GM19395 (cell line): ENCODE measurements around the gene DEGS2.

Source experiments
- ATAC-seq: cut with Tn5 transposase; IDR thresholded peaks from one replicate; pipeline ENCODE4 v1.9.1; 2021; ENCODE audit warnings: mild to moderate bottlenecking, moderate library complexity; ENCODE audit not compliant: unreplicated experiment

Gene DEGS2

GRCh38 chr14:100115726-100116125, 43.7 kb downstream of the DEGS2 start:
- ATAC-seq: no peak

GRCh38 chr14:100115236-100115635, 44.2 kb downstream of the DEGS2 start:
- no peak for ATAC-seq

- no peak for ATAC-seq
Measured at GRCh38 chr14:100114109-100114765, 45.2 kb downstream of the DEGS2 start.

- ATAC-seq: no peak
Measured at GRCh38 chr14:100111931-100112704, 47.3 kb downstream of the DEGS2 start.

- no peak for ATAC-seq
Measured at GRCh38 chr14:100110816-100111215, 48.6 kb downstream of the DEGS2 start.

GRCh38 chr14:100109594-100109955, 49.9 kb downstream of the DEGS2 start:
- ATAC-seq: no peak

GRCh38 chr14:100108840-100109593, 50.4 kb downstream of the DEGS2 start:
- no peak for ATAC-seq

GRCh38 chr14:100108042-100108825, 51.2 kb downstream of the DEGS2 start:
- ATAC-seq: peak; percentile 84

- ATAC-seq: no peak
Measured at GRCh38 chr14:100107236-100107635, 52.2 kb downstream of the DEGS2 start.

GRCh38 chr14:100106250-100107112, 53.0 kb downstream of the DEGS2 start:
- ATAC-seq: no peak

GRCh38 chr14:100105357-100106169, 53.9 kb downstream of the DEGS2 start:
- no peak for ATAC-seq

- ATAC-seq: no peak
Measured at GRCh38 chr14:100104523-100105300, 54.7 kb downstream of the DEGS2 start.

GRCh38 chr14:100104006-100104352, 55.5 kb downstream of the DEGS2 start:
- ATAC-seq: no peak

- no peak for ATAC-seq
Measured at GRCh38 chr14:100103250-100104005, 56.0 kb downstream of the DEGS2 start.

- ATAC-seq: no peak
Measured at GRCh38 chr14:100102156-100102785, 57.2 kb downstream of the DEGS2 start.

- no peak for ATAC-seq
Measured at GRCh38 chr14:100100032-100100703, 59.3 kb downstream of the DEGS2 start.

- ATAC-seq: no peak
Measured at GRCh38 chr14:100098171-100098570, 61.3 kb downstream of the DEGS2 start.
